GM18517 (cell line): Measurements from ENCODE around the gene DUSP1.

ENCODE experiments used
- ATAC-seq: cut with Tn5 transposase; IDR thresholded peaks from one replicate; pipeline ENCODE4 v1.9.1; 2021; ENCODE audit warnings: mild to moderate bottlenecking, moderate library complexity; ENCODE audit not compliant: unreplicated experiment

DUSP1 gene

DNA sequence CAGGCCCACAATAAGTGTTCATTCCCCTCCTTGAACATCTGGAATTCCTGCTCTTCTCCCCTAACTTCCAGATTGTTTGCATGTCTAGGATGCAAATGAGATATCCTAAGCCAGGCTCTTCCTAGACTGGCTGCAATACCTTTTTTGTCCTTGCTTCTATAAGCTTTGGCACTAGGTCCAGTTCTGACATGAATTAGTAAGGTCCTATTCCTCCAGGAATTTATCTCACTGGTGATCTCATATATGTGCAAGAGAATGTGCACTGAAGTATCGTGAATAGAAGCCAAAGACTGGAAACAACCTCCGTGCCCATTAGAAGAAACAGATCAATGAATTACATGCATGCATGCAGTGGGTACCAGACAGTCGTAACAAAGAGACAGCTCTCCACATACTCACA lies 25.2 kb downstream of the DUSP1 start:
- no peak for ATAC-seq

DNA sequence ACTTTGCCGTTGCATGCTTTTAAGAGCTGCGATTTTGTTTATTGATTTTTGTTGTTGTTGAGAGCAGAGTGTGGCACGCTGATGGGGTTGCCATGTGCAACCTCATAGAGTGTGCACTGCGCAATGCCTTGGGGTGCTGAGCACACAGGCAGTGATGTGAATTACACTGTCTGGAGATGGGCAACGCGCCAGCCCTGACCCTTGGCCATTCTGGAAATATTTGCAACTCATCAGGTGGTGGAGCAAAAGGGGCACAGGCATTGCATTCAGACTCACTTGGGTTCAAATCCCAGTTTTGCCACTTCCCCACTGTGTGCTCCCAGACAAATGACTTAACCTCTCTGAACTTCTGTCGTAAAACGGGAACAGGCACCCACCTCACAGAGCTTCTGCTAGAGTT lies 25.6 kb downstream of the DUSP1 start:
- ATAC-seq = no peak

- ATAC-seq = no peak
Measured at GRCh38 chr5:172744123-172745104, 26.6 kb downstream of the DUSP1 start.

GRCh38 chr5:172743112-172743959 lies 27.7 kb downstream of the DUSP1 start:
- ATAC-seq = no peak

DNA sequence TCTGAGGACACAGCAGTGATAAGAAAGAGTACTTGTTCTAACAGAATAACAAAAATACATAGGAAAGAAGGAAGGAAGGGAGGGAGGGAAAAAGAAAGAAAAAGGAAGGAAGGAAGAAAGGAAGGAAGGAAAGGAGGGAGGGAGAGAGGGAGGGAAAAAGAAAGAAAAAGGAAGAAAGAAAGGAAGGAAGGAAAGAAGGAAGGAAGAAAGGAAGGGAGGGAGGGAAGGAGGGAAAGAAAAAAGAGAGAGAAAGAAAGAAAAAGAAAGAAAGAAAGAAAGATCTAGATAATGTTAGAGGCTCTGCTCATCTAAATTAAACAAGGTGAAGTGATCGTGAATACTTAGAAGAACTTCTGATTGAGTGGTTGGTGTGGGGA lies 29.8 kb downstream of the DUSP1 start:
- ATAC-seq = no peak

DNA sequence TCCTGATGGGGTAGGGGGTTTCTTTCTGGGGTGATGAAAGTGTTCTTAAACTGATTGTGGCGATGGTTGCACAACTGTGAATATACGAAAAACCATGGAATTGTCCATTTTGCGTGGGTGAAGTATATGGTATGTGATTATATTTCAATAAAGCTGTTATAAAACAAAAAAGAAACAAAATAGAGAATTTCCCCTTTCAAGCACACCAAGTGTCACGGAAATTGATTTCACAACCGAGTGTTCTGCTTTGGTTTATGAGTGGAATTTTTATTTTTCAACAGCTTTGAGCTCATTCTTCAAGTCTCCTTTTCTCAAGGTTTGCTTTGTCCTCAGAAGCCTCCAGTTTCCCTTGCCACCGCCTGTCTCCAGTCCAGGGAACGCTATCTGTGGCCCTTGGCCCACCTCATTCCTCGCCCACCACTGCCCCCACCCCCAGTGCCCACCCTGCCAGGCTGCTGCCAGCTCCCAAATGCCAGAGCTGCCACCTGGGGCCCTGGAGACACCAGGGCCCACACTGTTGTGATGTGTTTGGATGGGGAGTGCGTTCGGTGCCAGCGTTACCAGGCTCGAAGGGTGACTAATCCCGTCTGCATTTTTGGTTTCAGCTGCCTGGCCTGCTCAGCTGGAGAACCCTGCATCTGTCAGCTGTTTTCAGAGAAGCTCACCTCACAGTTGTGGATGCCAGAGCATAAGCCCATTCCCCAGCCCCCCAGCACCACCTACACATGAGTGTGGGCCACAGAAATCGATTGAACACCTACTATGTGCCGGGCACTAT lies 30.4 kb downstream of the DUSP1 start:
- ATAC-seq = no peak

DNA sequence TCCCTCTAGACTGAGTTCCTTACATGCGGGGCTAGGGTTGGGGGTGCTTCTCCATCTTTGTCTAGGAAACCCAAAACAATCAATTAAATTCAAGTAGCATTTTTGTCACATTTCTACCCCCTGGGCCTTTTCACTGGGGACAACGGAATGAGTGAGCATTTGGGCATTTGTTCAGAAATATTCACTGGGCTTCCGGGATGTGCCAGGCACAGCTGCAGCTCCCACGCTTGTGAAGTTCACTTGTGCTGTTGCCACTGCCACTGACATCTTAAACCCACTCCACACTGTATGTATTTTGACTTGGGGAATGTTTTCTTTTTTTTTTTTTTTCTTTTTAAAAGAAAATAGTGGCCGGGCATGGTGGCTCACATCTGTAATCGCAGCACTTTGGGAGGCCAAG lies 31.6 kb downstream of the DUSP1 start:
- no peak for ATAC-seq

DNA sequence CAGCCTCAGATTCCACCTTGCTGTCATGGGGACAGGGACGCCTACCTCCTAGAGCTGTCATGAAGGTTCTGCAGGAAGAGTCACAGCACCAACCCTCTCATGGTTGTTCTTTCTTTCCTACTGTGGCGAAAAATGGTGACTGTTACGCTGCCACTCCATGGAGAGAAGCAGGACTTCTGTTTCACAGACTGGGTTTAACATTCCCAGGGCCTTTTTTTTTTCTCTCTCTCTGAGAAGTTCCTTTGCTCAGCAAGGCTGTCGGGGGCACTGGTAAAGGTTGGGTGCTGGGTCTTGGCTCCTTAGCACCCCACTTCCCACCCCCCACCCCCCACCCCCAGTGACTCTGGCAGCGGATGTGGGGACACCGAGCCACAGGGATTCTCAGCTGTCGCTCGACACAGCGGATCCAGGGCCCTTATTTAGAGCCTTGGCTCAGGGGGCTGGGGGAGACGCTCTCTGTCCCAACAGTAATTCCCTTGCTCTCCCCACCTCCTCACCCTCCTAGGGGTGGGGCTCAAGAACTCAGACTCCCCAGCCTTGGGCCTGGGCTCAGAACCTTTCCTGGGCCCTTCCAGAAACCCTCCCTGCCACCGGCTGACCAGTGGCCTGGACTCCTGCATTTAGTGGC lies 34.4 kb downstream of the DUSP1 start:
- no peak for ATAC-seq

- no peak for ATAC-seq
Measured at GRCh38 chr5:172735141-172735831, 35.7 kb downstream of the DUSP1 start.

DNA sequence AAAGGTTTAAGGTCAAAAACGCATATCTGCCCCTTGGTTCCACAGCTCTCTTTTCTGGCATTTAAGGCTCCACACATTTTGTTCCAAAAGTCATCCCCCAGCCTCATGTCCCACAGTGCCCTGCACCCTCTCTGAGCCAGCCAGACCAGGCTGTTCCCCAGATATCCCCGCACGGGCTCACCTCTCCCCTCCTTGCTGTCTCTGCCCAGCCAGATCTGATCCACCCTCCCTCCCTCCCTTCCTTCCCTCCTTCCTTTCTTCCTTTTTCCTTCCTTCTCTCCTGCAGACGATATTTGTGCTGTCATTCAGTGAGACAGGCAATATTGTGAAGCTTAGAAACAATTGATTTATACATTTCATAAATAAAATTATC lies 37.0 kb downstream of the DUSP1 start:
- ATAC-seq = no peak

DNA sequence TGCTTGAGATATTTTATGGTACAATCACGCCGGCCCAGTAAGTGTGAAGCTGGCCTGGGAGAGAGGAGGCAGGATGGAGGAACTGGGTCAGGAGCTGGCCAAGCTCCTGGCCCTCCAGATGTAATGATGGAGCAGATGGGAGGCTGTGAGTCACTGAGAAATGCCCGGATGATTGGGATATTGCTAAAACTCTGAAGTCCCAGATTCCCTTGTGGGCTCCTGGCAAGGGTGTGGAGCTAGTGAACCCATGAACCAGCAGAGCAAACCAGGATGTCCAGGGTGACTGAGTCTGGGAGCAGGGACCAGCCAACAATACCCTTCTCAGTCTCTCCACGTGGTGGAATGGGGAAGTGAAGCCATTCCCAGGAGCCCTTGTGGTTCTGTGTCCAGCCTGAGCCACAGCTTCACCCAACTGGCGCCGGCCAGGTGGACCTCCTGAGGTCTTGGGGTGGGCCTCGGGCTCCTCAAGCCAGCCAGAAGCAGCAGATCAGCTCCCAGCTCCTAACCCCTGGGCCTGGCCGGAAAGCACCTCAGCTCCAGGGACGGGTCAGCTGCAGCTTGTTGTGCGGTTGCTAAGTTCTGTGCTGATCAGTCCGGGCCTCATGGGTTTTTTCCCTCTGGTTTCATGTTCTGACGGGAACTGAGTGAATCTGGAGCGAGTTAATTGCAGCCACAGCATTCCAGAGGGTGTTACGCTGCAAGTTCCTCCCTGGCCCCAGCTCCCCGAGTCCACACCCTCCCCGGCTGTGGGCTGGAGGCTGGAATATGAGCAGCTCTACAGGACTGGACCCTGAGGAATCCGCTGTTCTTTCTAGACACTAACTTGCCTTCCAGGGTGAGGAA lies 37.6 kb downstream of the DUSP1 start:
- ATAC-seq = no peak

DNA sequence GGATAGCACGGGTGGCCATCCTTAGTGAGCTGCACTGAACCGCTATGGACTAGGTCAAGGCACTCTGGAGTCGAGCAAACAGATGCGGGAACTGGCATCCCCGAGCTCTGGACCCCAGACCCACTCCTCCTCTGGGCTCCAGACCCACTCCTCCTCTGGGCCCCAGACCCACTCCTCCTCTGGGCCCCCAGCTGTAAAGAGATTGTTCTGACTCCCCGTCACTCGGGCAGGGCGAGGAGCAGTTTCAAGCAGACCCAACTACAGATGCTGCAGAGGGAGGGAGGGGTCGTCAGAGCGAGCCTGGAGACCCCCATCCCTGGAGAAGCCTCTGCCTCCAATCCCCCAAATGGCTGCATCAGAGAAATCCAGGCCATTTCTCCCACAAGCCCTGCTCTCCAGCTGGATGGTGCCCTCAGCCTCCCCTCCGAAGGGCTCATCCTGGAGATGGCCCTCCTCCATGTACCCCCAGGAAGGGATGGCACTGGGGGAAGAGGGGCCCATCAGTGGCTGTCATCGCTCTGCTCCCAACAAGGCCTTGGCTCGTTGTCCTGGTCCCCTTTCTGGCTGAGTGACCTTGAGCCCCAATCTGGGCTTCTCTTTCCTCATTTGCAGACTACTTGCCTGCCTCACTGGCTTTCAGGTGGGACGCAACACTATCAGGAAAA lies 38.7 kb downstream of the DUSP1 start:
- ATAC-seq = no peak

DNA sequence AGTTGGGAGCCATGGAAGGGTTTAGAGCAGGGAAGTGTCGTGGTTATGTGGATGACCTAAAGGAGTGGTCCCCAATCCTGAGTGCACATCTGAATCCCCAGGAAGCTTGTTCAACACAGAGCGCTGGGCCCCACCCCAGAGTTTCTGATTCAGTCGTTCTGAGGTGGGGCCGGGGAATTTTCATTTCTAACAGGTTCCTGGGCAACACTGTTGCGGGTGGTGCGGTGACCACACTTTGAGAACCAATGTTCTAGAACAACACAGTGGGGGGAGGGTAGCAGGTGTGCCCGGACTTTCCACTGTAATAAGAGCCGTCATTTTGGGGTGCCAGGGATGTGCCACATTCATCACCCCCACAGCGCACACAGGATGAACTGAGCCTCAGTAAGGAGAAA lies 39.3 kb downstream of the DUSP1 start:
- ATAC-seq = no peak

DNA sequence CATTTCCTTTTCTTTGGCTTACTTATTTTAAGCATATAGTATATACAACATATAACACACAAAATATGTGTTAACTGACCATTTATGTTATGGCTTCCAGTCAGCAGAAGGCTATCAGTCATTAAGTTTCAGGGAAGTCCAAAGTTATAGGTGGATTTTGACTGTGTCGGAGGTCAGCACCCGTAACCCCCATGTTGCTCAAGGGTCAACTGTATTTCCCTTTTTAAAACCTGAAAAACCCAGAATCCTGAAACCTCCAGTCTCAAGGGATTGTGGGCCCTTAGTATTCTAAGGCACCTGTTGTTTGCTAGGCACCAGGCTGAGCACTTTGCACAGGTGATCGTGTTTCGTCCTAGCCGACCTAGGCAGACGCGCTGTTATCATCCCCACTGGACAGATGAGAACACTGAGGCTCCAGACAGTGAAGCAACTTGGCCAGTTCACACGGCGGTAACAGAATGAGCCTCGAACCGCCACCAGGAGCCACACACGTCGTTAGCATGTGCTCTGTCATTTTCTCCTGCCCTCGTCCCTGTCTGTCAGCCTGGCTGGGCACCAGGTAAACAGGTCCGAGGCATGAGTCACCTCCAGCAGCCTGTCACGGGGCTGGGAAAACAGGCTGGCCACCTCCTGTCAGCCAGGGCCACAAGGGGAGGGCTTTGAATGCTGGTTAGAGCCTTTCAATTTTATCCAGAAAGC lies 39.9 kb downstream of the DUSP1 start:
- ATAC-seq = no peak

DNA sequence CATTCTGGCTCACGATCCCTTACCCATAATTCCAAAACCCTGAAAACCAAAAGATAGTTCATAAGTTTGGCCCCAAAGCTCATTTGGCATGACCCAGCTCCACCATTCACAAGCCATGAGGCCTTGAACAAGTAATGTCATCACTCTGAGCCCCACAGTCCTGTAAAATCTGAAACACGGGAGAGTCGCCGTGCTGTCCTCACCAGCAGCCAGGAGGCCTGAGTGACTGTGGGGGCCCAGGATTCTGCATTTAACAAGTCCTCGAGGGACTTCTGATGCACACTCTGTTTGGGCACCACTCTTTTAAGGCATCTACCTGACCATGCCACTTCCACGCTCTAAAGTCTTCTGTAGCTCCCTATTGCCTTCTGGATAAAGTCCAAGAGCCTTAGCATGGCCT lies 40.8 kb downstream of the DUSP1 start:
- no peak for ATAC-seq

DNA sequence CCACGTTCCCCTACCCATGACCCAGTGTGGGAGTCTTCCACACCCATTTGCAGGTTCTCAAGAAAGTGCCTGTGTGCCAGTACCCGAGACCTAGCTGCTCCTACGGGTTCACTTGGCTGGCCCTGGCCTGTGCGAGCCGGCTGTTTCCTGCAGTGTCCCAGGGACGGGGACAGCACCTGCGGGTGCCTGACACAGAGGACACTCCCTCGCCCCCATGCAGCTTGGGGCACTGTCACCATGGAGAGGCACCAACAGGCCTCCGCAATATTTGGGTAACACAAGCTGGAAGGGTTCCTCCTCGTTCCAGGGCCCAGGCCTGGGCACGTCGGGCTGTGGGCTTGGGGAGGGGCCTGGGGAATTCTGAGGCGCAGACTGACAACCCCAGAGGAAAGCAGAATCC lies 41.4 kb downstream of the DUSP1 start:
- no peak for ATAC-seq

GRCh38 chr5:172728481-172729241 lies 42.3 kb downstream of the DUSP1 start:
- no peak for ATAC-seq
